SK-N-SH (cell line): ENCODE data around the gene CRYGC. TPM values are rescaled to one million over a fixed set of nuclear protein-coding genes. Genes with fewer than 3 reads are reported as not detected.

Source experiments
- CTCF ChIA-PET: fragments of 300-600, 350-600 bp; formaldehyde crosslinking; extraction: SDS; loops from one replicate; lab custom pipeline; 2021; lab: Yijun Ruan, JAX
- POLR2A ChIA-PET: fragments of 350-600 bp; sonication (Branson Sonifier 250); formaldehyde crosslinking; extraction: SDS; loops from one replicate; lab custom pipeline; 2020; ENCODE audit warnings: antibody characterized with exemption, inconsistent platforms; lab: Yijun Ruan, JAX
- DNase-seq: peaks from one replicate; pipeline ENCODE4 v3.0.0; 2012
- H2AFZ ChIP-seq: fragments of 200-600 bp; sonication (generic); 2 replicates; pipeline ENCODE4 v1.8.1; 2016; ENCODE audit warnings: antibody characterized with exemption, mild to moderate bottlenecking, low read depth
- H3F3A ChIP-seq: fragments of 200-600 bp; sonication (generic); replicated peaks from 2 replicates; pipeline ENCODE3; 2016; ENCODE audit warnings: antibody characterized with exemption, mild to moderate bottlenecking; ENCODE audit not compliant: insufficient read depth
- H3K27ac ChIP-seq, 2 experiments: fragments of 200-500 bp in 1 of 2; fragments of 200-600 bp in 1 of 2; sonication (Bioruptor generic) in 1 of 2; sonication (generic), shearing (Covaris generic) in 1 of 2; 2 replicates each; pipeline versions ENCODE4 v1.5.1 to v1.6.1; 2014 to 2016; ENCODE audit warnings: low read depth in 2 of 2, inconsistent platforms in 1 of 2, low read length in 1 of 2, mild to moderate bottlenecking in 1 of 2, mixed read lengths in 1 of 2
- H3K27me3 ChIP-seq: fragments of 200-600 bp; sonication (generic), shearing (Covaris generic); 2 replicates; pipeline ENCODE4 v1.6.1; 2016; ENCODE audit warnings: mixed run types; ENCODE audit not compliant: insufficient read depth
- H3K36me3 ChIP-seq, 2 experiments: fragments of 200-500 bp in 1 of 2; fragments of 200-600 bp in 1 of 2; sonication (Bioruptor generic) in 1 of 2; sonication (generic) in 1 of 2; replicated peaks in 1 of 2; 2 replicates each; pipeline versions ENCODE3 to v1.5.1; 2014 to 2016; ENCODE audit warnings: low read length in 1 of 2, mild to moderate bottlenecking in 1 of 2; ENCODE audit not compliant: insufficient read depth in 2 of 2, control insufficient read depth in 1 of 2
- H3K4me1 ChIP-seq, 2 experiments: fragments of 200-500 bp in 1 of 2; fragments of 200-600 bp in 1 of 2; sonication (Bioruptor generic) in 1 of 2; sonication (generic), shearing (Covaris generic) in 1 of 2; 2 replicates each; pipeline versions ENCODE4 v1.5.1 to v1.6.1; 2014 to 2016; ENCODE audit warnings: low read depth in 1 of 2, low read length in 1 of 2, mixed run types in 1 of 2; ENCODE audit not compliant: insufficient read depth in 2 of 2, control insufficient read depth in 1 of 2
- H3K4me2 ChIP-seq: fragments of 200-600 bp; sonication (generic), shearing (Covaris generic); 2 replicates; pipeline ENCODE4 v1.6.1; 2017; ENCODE audit warnings: mixed run types
- H3K4me3 ChIP-seq, 2 experiments: fragments of 200-500 bp in 1 of 2; fragments of 200-600 bp in 1 of 2; sonication (Bioruptor generic) in 1 of 2; sonication (generic), shearing (Covaris generic) in 1 of 2; 2 replicates each; pipeline versions ENCODE4 v1.5.1 to v1.8.1; 2014 to 2016; ENCODE audit warnings: low read depth in 2 of 2, inconsistent platforms in 1 of 2, low read length in 1 of 2, mild to moderate bottlenecking in 1 of 2, mixed read lengths in 1 of 2, moderate library complexity in 1 of 2
- H3K79me2 ChIP-seq: fragments of 200-600 bp; sonication (generic); 2 replicates; pipeline ENCODE4 v1.8.1; 2017; ENCODE audit warnings: mild to moderate bottlenecking; ENCODE audit not compliant: insufficient read depth
- H3K9ac ChIP-seq: fragments of 200-600 bp; sonication (generic); 2 replicates; pipeline ENCODE4 v1.6.1; 2017; ENCODE audit warnings: mixed run types
- H3K9me2 ChIP-seq: fragments of 200-600 bp; sonication (generic); 2 replicates; pipeline ENCODE4 v1.6.1; 2017; ENCODE audit warnings: mixed run types
- H3K9me3 ChIP-seq: fragments of 200-600 bp; sonication (generic); 2 replicates; pipeline ENCODE4 v1.6.1; 2017; ENCODE audit warnings: mixed run types, mild to moderate bottlenecking, moderate library complexity
- H4K20me1 ChIP-seq: fragments of 200-600 bp; sonication (generic); 2 replicates; pipeline ENCODE4 v1.6.1; 2017; ENCODE audit warnings: mild to moderate bottlenecking, mixed run types; ENCODE audit not compliant: insufficient read depth
- CTCF ChIP-seq: fragments of 200-600 bp; sonication (generic); IDR thresholded peaks from 2 replicates; pipeline ENCODE4 v1.6.1; 2017; ENCODE audit warnings: antibody characterized with exemption, mild to moderate bottlenecking, moderate library complexity
- ELF1 ChIP-seq: IDR thresholded peaks from 2 replicates; pipeline ENCODE4 v1.4.0; 2012
- EZH2phosphoT487 ChIP-seq: fragments of 200-600 bp; sonication (generic); IDR thresholded peaks from 2 replicates; pipeline ENCODE4 v1.6.1; 2017; ENCODE audit warnings: low read depth, mixed run types, mild to moderate bottlenecking, antibody characterized with exemption, moderate library complexity, borderline replicate concordance
- FOXJ3 ChIP-seq: sonication (generic); formaldehyde crosslinking; IDR thresholded peaks from 2 replicates; pipeline ENCODE4 v1.5.1; 2020; ENCODE audit warnings: mild to moderate bottlenecking, missing genetic modification reagents
- FOXM1 ChIP-seq: IDR thresholded peaks from 2 replicates; pipeline ENCODE4 v1.4.0; 2012; ENCODE audit warnings: low read depth, mild to moderate bottlenecking
- MAX ChIP-seq: IDR thresholded peaks from 2 replicates; pipeline ENCODE4 v1.4.0; 2012; ENCODE audit warnings: low read depth
- MXI1 ChIP-seq: IDR thresholded peaks from 2 replicates; pipeline ENCODE4 v1.6.1; 2012; ENCODE audit warnings: mild to moderate bottlenecking, low read depth, low read length, improper control_type of control experiment
- NFIC ChIP-seq: IDR thresholded peaks from 2 replicates; pipeline ENCODE4 v1.4.0; 2012; ENCODE audit warnings: borderline replicate concordance
- RCOR1 ChIP-seq: fragments of 150-350 bp; IDR thresholded peaks from 2 replicates; pipeline ENCODE4 v1.6.1; 2017; ENCODE audit warnings: antibody characterized with exemption, low read length
- RXRA ChIP-seq: IDR thresholded peaks from 2 replicates; pipeline ENCODE4 v1.4.0; 2012; ENCODE audit warnings: low read depth, mild to moderate bottlenecking, borderline replicate concordance
- SIN3A ChIP-seq: IDR thresholded peaks from 2 replicates; pipeline ENCODE4 v1.6.1; 2012; ENCODE audit warnings: low read depth, mild to moderate bottlenecking, low read length, moderate library complexity, borderline replicate concordance
- SMC3 ChIP-seq: IDR thresholded peaks from 2 replicates; pipeline ENCODE4 v1.6.1; 2012; ENCODE audit warnings: low read depth, low read length, improper control_type of control experiment
- TAF1 ChIP-seq: IDR thresholded peaks from 2 replicates; pipeline ENCODE4 v1.6.1; 2012; ENCODE audit warnings: low read depth, mild to moderate bottlenecking, low read length, moderate library complexity, borderline replicate concordance
- YY1 ChIP-seq: IDR thresholded peaks from 2 replicates; pipeline ENCODE4 v1.4.0; 2012; ENCODE audit warnings: low read depth, mild to moderate bottlenecking
- ZBTB33 ChIP-seq: IDR thresholded peaks from 2 replicates; pipeline ENCODE4 v1.4.0; 2012; ENCODE audit warnings: low read depth, borderline replicate concordance
- WGBS: methylation state at CpG from one replicate; pipeline ENCODE4 v1.1.6; 2017; ENCODE audit warnings: low lambda C conversion rate; 5-methylcytosine and 5-hydroxymethylcytosine counted together
- polyA plus RNA-seq, 3 experiments: library from polyadenylated mRNA; depleted of rRNA; stranded (reverse); fragments of >200 nt; gene quantifications; 2 replicates each; pipeline ENCODE4 v1.2.3, GENCODE V29; 2012

CRYGC gene
- polyA plus RNA-seq, 1 of the 3 experiments (the other 2 are of a cell fraction) = 0.31 TPM

DNA sequence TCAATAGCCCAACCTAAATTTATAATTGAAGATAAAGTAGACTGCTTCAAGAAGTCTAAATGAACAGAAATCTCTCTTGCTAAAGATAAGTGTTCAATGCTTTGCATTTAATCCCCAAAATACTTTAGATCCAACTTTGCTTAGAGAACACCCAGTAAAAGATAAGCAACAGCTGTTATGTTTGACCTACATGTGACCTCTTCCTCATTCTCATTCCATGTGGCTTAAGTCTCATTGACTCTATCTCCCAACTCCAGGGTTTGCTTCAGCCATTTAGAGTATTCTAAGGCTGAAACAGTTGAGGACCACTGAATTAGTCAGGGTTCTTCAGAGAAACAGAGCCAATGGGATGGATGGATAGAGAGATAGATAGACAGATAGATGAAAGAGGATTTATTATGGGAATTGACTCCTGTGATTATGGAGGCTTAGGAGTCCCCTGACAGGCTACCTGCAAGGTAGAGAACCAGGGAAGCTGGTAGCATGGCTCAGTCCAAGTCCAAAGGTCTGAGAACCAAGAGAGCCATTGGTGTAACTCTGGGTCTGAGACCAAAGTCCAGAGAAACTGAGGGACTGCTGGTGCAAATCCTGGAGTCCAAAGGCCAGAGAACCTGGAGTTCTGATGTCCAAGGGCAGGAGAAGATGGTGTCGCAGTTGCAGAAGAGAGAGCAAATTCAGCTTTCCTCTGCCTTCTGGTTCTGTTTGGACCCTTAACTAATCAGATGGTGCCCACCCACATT, 37.4 kb downstream of the CRYGC start:
- WGBS = 100% methylated on average over 1 of the region's 1 CpG
- no peaks in the 10 kb centered on the region for H3K9me2 ChIP-seq
- H3K4me2 ChIP-seq = no peak overlapping the region
- POLR2A ChIA-PET = interaction anchor here (1.5 kb wide), 1 partner anchor 174 kb away, joined by 4 read pairs; the partner anchor contains the start of gene PIKFYVE
- no peak overlapping the region for H3K4me3 ChIP-seq
- H3F3A ChIP-seq = no peaks in the 10 kb centered on the region
- no peaks in the 10 kb centered on the region for H4K20me1 ChIP-seq
- CTCF ChIA-PET = interaction anchor here (0.8 to 1.6 kb wide), 6 partner anchors 9 to 346 kb away, joined by 3 to 8 read pairs (median 4); partner anchors contain the start of gene IDH1
- no peak overlapping the region for H3K9ac ChIP-seq
- H3K4me1 ChIP-seq = peaks cover 0 to under 1% of the 10 kb centered on the region in 2 experiments; a peak in 1 of 4 replicates
- H2AFZ ChIP-seq = no peak overlapping the region
- no peaks in the 10 kb centered on the region for H3K9me3 ChIP-seq
- H3K36me3 ChIP-seq = no peaks in the 10 kb centered on the region
- no peaks in the 10 kb centered on the region for H3K79me2 ChIP-seq
- H3K27me3 ChIP-seq = no peaks in the 10 kb centered on the region
- DNase-seq = no peak
- no peak overlapping the region for H3K27ac ChIP-seq
- TF ChIP-seq ELF1 (no peak), ZBTB33 (no peak), SMC3 (no peak), YY1 (no peak), RXRA (no peak), RCOR1 (no peak), FOXM1 (no peak), TAF1 (no peak), MAX (no peak), MXI1 (no peak), NFIC (no peak), SIN3A (no peak), CTCF (no peak)

GRCh38 chr2:208090420-208090819, 39.2 kb downstream of the CRYGC start:
- H2AFZ ChIP-seq = no peak overlapping the region
- H3K9me2 ChIP-seq = no peaks in the 10 kb centered on the region
- H4K20me1 ChIP-seq = no peaks in the 10 kb centered on the region
- TF ChIP-seq EZH2phosphoT487 (no peak), SIN3A (no peak), RCOR1 (no peak), FOXJ3 (CRISPR knock-in tag) (no peak)
- H3K4me1 ChIP-seq = no peaks in the 10 kb centered on the region; a peak in 1 of 4 replicates
- H3K4me3 ChIP-seq = no peak overlapping the region
- no peaks in the 10 kb centered on the region for H3F3A ChIP-seq
- ChIA-PET CTCF (interaction anchor here (1.1 kb wide), 1 partner anchor 118 kb away, joined by 3 read pairs; no protein-coding TSS in a partner anchor), POLR2A (no interaction called here)
- no peak for DNase-seq
- no peak overlapping the region for H3K9ac ChIP-seq
- H3K27ac ChIP-seq = no peak overlapping the region
- no peaks in the 10 kb centered on the region for H3K27me3 ChIP-seq
- H3K36me3 ChIP-seq = no peaks in the 10 kb centered on the region
- no peak overlapping the region for H3K4me2 ChIP-seq
- no peaks in the 10 kb centered on the region for H3K79me2 ChIP-seq
- H3K9me3 ChIP-seq = no peaks in the 10 kb centered on the region
